ENCODE measurements around the gene PTPRT.

The PTPRT gene

DNA sequence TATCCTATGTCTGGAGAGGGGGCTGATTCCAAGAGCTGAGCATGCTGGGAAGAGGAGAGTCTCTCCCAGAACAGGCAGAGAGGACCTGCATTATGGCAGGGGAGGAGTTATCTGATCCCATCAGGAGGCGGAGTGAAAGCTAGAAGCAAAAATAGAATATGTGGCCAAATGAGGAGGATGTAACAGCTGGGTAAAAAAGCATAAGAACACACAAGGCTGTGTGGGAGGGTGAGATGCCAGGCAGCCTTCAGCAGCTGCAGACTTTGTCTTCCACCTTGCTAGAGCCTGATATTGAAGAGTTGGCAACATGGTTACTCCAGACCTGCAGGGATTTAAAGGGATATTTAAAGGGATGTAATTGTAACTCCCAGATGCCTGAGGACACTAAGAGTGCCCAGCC, 167.1 kb downstream of the PTPRT start:
- no peak for DNase-seq (ENCODE audit: low read depth)

DNA sequence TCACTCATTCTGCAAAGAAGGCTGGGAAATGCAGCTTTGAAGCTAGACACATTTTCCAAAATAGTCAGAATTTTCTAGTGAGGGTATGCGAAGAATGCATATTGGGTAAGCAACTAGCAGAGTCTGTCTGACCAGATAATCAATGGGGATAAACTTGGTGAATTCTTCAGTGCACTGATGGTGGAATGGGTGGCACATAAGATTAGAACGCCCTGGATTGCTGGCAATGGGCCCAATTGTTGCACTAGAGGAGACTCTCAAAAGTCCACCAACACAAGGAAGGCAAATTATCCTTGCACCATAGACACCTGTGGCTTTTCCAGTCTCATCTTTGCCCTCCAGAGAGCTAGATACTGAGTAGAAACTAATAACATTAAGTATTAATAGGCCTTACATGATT, 167.6 kb downstream of the PTPRT start:
- no peak for DNase-seq (ENCODE audit: low read depth)

DNA sequence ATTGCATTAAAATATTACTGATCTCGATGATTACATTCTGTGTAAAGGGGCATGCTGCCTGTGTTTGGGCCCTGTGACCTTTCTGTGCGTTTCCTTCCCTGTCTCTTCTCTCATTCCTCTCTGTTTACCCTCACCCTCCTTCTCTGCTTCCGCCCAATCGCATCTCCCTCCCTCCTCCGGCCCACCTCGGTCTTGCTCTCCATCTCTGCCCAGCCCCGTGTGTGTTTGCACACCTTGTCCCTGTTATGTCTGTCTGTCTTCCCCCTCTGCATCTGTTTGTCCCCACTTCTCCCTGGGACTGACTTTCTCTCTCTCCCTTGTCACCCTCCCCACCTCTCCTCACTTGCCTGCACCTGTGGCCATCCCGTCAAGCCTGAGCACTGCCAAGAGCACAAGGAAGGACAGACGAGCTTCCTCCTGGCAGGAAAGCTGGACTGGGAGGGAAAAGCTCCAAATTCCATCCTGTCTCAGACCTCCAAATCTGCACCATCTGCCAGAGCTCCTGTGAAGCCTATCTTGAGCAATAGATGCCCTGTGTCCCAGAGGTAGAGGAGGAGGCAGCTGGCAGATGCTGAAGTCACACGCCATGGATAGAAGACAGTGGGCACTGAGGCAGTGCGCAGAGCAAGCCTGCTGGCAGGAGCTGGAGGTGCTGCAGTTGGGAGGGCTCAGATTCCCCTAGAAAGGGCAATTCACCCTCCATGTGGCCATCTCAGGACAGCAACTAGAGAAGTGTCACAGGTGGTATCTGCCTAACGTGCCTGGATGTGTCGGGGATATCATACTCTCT, 172.3 kb downstream of the PTPRT start:
- no peak for DNase-seq (ENCODE audit: low read depth)

DNA sequence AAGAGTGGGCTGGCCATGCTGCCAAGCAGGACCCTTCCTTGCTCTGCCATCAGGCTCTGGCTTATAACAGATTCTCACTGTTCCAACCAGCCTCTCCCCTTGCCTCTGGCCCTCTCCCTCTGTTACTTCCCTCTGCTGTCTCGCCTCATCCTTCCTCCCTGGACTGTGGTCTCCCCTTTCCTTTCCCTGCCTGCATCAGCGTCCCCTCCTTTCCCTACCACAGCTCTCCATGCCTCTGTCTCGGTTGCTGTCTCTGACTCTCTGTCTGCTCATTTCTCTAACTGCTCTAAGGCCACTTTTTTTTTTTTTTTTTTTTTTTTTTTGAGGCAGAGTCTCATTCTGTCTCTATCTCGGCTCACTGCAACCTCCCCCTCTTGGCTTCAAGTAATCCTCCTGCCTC, 173.4 kb downstream of the PTPRT start:
- no peak for DNase-seq (ENCODE audit: low read depth)

DNA sequence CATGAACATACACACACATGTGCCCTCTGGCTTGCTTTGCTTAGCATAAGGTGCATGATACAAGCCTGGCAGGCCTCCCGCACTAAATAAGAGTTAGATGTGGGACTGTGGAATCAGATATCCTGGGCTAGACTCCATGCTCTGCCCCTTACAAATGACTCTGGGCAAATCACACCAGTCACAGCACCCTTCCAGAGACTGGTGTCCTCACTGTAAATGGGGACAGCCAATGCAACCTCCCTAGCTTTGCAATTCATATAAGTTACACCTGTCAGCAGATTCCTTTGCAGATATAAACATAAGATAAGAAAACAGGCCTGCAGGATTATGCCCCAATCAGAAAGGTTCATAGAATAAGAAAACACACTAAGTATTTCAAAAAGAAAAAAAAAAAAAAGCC, 174.1 kb downstream of the PTPRT start:
- no peak for DNase-seq (ENCODE audit: low read depth)

DNA sequence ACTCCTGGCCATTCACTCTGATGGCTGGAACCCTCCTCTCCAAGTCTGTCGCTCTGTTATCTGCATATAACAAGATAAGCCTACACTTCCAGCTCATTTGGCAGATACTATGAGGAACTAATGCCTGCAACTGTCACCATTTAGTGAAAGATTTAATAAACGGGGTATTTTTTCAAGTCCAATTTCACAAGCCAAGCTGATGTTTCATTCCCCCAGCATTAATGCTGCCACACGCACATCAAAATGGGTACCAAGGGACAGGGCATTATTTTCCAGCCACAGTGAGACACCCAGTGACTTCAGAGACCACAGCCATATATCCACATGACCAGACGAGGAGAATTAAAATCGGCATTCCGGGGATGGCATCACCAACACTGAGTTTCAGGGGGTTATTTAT, 175.5 kb downstream of the PTPRT start:
- DNase-seq (ENCODE audit: low read depth) = no peak

DNA sequence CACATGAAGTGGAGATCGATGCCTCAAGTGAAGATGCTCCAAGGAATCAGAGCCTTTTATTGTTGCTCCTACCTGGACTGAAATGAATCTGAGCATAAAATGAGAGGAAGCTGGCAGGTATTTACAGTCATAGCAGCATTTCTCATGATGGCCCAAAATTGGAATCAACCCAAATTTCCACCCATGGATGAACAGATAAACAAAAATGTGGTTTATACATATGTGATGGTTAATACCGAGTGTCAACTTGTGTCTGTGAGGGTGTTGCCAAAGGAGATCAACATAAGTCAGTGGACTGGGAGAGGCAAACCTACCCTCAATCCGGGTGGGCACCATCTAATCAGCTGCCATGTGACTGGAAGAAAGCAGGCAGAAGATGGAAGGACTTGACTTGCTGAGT, 178.2 kb downstream of the PTPRT start:
- no peak for DNase-seq (ENCODE audit: low read depth)

DNA sequence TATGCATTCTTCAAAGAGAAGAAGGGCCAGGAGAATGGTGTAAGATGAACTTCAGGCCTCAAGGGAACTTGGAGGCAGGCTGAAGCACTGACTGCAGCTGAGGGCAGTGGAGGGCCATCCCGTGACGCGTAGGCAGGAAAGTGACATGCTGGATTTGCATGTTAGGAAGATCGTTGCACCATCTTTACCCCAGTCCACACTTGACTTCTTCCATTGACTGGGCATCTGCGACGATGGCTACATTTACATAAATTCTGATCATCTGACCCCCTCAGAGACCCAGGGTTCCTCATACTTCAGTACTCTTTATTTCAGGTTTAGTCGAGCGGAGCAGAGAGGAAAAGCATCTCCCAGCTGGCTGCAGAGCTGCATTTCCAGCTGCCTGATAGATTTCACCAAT, 180.2 kb downstream of the PTPRT start:
- DNase-seq (ENCODE audit: low read depth) = no peak

DNA sequence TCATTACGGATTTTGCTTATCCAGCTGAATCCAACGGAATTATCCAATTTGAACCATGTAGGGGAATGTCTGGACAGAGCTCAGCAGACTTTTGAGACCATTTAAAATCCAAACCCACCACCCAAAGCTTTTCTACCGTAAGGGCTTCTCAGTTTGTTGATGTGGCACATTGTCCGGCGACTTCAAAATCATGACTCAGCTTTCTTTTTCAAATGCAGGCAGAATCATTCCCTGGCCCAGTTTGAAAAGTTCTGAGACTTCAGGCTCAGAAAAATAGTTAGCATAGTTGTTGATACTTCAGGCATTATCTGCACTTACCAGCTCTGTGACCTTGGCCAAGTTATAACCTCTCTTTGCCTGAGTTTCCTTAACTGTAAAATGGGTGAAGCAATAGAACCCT, 182.2 kb downstream of the PTPRT start:
- no peak for DNase-seq (ENCODE audit: low read depth)

DNA sequence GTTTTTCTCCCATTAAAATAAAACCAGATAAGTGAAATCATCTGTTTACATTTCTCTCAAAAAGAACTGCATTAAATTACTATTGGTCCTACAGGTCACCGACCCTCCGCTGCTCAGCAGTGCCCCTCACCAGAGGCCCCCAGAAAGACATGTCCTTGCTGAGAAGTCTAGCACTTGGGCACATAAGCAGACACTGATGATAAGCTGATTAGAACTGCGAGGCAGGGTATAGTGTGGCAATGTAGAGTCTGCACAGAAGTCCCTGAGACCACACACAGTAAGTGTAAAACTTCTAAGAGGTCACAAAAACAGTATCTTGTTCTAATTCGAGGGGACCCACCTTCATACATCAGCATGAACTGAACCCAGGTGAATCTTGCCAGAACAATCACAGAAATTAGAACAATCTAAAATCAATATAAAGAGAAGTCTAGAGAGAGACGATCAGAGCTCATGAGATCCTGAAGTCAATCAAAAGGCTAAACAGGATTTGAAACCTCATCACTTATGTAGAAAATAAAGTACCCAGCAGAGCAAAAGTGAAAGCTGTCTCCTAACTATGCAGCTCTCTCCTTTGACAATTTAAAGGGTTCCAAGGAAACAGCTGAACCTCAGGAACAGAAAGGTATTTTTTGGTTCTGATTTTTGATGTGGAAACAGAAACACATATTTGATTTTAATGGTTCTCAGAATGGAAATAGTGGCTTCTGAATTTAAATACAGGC, 182.9 kb downstream of the PTPRT start:
- DNase-seq (ENCODE audit: low read depth) = no peak

DNA sequence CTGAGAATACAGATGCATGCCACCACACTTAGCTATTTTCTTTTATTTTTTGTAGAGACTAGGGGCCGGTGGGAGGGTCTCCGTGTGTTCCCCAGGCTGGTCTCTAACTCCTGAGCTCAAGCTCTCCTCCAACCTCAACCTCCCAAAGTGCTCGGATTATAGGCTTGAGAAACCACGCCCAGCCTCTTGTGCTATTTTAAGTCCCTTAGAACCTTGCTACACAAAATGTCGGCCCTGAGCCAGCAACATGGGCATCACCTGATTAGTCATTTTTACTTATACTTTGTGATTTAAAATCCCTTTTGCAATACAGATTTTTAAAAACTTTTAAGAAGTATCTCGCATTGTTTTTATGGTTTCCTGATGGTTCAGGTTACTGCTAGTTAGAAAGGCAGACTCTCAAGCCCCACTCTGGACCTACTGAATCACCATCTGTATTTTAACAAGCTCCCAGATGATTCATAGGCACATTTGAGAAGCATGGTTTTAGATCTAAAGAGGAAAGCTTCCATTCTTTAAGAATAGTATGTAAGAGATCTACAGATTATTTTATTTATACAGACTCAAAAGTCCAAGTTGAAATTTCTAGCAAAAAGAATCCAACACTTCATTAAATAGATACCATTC, 186.3 kb downstream of the PTPRT start:
- DNase-seq (ENCODE audit: low read depth) = no peak

DNA sequence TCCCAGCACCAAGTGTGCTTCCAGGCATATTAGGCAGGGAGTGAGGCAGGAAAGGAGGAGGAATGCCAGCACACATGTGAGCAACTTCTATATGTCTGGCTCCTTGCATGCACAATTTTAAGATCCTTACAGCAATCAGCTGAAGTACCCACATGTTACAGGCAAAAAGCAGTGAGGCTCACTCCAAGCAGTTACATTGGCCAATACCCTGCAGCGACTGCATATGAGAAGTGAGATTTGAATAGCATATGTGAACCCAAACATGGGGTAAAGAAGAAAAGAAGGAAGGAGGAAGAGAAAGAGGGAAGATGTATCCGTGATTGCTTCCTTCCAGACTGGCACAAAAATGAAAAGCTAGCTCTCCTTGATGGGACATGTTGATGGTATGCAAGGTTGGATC, 193.6 kb downstream of the PTPRT start:
- no peak for DNase-seq (ENCODE audit: low read depth)

DNA sequence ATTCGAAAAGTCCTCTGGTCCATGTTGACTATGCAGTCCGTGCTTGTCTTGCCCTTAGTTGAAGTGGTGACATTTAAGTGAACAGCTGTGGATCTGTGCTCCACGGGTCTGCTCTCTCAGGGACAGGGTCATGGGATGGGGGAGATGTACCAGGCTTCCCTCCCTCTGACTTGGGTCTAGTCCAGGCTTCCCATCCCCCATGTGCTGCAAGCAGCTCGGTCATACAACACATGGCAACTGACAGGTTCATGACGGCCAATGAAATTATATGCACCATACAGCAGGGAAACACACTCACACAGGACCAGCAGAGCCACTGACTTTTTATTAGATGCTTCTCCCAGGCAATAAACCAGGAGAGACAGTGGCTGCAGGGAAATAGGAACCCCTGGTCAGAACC, 201.4 kb downstream of the PTPRT start:
- no peak for DNase-seq (ENCODE audit: low read depth)

DNA sequence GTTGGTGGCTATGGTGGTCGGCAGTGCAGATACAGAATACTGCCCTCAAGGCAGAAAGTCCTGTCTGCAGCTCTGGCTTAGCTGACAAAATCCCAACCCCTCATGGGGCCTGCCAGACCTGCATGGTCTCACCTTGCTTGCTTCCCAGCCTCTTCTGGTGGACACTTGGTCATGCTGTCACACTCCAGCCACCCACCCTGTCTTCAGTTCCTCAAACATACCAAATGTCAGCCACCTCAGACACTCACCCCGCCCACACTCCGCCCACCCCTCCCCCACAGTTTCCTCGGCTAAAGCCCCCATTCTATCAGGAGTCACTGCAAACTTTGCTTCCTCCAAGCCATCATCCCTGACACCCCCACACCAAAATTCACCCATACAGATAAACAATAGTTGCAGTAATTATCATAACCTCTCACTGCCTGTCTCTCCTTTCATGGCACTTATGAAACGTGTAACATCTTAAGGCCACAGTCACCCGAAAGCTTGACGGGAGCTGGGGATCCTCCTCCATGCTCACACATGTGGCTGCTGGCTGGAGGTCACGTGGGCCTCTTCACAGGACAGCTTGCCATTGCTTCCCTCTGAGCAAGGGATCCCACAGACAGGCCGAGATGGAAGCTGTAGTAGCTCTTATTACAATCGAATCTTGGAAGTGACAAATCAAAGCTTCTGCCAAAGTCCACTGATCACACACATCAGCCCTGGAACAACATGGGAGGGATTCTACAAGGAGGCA, 202.2 kb downstream of the PTPRT start:
- no peak for DNase-seq (ENCODE audit: low read depth)

DNA sequence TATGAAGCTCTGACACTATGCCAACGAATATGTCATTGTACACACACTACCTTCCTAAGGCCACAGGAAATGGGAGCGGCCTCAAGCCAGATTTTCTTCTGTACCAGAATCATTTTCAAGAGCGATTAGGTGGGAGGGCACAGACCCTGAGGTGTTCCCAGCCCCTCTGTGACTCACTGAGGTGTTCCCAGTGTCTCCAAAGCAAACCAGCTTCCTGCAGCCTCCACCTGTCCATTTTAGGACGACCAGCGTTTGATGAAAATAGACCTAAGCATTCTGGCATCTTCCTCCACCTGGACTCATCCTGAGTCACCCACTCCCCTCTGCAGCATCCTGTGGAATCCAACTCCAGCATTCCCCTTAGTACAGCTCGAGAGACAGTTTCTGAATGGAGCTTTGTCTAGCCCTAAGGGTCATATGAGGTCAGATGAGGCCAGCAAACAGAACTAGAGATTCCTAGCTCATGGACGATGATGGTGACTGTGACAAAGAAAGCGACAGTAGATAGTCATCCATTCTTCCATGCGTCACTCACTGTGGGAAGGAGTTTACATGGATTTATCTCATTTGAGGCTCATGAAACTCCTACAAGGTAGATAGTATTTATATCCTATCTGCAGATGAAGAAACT, 203.4 kb downstream of the PTPRT start:
- no peak for DNase-seq (ENCODE audit: low read depth)

DNA sequence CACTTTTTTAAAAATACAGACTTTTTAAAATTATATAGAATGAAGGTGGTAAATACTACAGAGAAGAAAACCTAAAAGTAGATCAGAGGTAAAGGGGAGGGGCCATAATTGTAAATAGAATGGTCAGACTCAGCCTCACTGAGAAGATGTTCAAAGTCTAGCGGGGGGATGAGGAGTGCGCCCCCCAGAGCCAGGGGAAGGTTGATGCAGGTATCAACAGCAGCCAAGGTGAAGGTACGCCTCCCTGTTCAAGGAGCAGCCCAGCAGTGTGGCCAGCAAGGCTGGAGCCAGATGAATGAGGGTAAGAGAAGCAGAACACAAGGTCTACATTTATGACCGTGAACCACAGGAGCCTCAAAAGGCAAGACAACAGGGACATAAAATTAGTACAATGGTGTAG, 204.1 kb downstream of the PTPRT start:
- no peak for DNase-seq (ENCODE audit: low read depth)

DNA sequence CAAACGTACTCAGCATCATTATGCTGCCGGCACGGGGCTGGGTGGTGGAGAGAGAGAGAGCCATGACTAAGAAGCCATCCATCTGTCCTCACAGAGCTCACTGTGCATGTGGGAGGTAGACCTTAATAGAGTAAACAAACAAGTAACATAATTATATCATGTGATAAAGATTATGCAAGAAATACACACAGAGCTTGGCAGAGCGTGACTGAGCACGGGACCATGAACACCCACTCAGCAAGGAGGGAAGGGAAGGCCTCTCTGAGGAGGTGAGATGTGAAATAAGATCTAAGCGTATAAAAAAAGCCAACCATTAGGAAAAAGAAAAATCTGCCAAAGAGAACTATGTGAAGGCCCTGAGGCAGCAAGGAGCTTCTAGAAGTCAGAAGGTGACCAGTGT, 207.5 kb downstream of the PTPRT start:
- DNase-seq (ENCODE audit: low read depth) = no peak

DNA sequence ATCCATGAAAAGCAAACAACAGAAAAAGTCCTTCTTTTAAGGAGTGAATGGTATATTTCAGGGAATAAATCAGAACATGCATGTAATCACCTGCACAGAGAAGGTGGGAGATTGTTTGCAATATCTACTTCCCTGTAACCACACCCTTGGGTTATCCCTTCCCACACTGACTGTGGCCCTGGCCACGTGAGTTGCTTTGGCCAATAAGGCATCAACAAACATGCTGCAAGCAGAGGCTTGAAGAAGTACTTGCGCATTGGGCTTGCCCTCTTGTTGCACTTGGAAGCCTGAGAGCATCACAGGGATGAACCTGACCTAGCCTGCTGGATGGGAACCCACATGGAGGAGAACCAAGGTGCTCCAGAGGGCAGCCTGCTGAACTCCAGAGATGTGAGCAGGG, 208.5 kb downstream of the PTPRT start:
- DNase-seq (ENCODE audit: low read depth) = no peak

DNA sequence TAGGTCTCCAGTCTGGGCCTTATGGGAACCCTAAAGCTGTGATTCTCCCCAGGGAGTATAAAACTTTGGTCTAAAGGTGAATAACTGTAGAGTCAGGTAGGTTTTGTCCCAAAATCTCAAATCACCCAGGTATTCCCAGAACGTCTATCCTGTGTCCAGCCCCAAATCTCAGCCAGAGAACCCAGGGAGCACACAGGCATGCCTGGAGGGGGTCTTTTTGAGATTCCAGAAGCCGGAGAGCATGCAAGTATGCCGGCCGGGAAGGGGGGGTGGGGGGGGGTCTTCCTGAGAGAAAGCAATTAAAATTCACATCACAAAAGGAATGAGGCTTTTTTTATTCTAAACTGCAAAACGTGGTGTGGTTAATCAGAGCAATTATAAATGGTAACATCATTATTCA, 210.0 kb downstream of the PTPRT start:
- DNase-seq (ENCODE audit: low read depth) = no peak

DNA sequence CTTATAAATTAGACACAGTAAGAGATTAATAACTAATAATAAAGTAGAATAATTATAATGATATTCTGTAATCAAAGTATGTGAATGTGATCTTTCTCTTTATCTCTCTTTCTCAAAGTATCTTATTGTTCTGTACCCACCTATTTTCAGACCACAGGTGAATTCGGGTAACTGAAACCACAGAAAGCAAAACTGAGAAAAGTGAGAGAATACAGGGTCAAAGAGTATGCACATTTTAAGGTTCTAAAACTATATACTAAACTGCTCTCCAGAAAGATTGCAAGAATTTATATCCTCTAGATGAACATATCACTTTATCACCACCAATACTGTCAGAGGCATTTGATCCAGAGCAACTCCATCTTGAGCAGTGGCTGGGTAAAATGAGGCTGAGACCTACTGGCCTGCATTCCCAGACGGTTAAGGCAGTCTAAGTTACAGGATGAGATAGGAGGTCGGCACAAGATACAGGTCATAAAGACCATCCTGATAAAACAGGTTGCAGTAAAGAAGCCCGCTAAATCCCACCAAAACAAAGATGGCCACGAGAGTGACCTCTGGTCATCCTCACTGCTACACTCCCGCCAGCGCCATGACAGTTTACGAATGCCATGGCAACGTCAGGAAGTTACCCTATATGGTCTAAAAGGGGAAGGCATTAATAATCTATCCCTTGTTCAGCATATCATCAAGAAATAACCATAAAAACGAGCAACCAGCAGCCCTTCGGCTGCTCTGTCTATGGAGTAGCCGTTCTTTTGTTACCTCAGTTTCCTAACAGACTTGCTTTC, 211.3 kb downstream of the PTPRT start:
- DNase-seq (ENCODE audit: low read depth) = no peak

DNA sequence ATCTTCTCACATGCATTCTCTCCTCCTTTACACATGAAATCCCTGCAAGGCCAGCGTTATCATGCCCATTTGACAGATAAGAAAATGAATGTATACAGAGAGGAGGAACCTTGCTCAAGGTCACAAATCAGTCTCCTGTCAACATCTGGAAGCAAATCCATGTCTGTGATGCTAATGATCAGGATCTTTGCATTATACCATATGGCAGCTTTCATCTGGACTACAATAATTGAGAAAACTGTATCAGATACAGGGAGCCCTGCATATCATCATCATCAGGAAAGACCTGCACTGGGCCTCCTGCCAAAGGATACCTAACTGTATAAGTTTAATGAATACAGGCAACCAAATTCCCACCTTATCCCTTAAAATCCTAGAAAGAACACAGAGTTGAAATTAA, 213.7 kb downstream of the PTPRT start:
- no peak for DNase-seq (ENCODE audit: low read depth)
